Measurements from ENCODE around the gene RFC5.

GRCh38 chr12:118070650-118071049 lies 54.1 kb downstream of the RFC5 start:
- TF ChIP-seq CHD2 (IDR thresholded peaks at IDR 0.05; ENCODE audit: low read length) (no peak), POLR2A (IDR thresholded peaks at IDR 0.05; ENCODE audit: control extremely low read depth in 1 of 2, low read depth in 2 of 2, low read length in 2 of 2) (no peak), CTCF (IDR thresholded peaks at IDR 0.05; ENCODE audit: control extremely low read depth in 1 of 3, insufficient read depth in 1 of 3, low read depth in 1 of 3, low read length in 3 of 3) (no peak), RAD21 (IDR thresholded peaks at IDR 0.05 in 1 of 2, conservative IDR thresholded peaks at IDR 0.05 in 1 of 2; ENCODE audit: low read depth in 2 of 2, low read length in 2 of 2) (no peak), EZH2 (IDR thresholded peaks at IDR 0.05; ENCODE audit: low read depth, low read length, severe bottlenecking) (no peak), CEBPB (IDR thresholded peaks at IDR 0.05; ENCODE audit: low read depth, low read length) (no peak), USF2 (IDR thresholded peaks at IDR 0.05; ENCODE audit: low read length) (no peak), NRF1 (IDR thresholded peaks at IDR 0.05; ENCODE audit: low read depth, low read length) (no peak), KDM1A (IDR thresholded peaks at IDR 0.05; ENCODE audit: borderline replicate concordance, low read length) (no peak), E2F6 (IDR thresholded peaks at IDR 0.05) (no peak)
